NCI-H82 treated with DMSO at 0.1 percent for 48 hours (cell line): ENCODE results near the gene DNAH17.

Experiments used
- DNase-seq: peaks from one replicate; lab custom pipeline; 2025; ENCODE audit not compliant: unreplicated experiment; lab: John Stamatoyannopoulos, UW

DNAH17 gene

DNA sequence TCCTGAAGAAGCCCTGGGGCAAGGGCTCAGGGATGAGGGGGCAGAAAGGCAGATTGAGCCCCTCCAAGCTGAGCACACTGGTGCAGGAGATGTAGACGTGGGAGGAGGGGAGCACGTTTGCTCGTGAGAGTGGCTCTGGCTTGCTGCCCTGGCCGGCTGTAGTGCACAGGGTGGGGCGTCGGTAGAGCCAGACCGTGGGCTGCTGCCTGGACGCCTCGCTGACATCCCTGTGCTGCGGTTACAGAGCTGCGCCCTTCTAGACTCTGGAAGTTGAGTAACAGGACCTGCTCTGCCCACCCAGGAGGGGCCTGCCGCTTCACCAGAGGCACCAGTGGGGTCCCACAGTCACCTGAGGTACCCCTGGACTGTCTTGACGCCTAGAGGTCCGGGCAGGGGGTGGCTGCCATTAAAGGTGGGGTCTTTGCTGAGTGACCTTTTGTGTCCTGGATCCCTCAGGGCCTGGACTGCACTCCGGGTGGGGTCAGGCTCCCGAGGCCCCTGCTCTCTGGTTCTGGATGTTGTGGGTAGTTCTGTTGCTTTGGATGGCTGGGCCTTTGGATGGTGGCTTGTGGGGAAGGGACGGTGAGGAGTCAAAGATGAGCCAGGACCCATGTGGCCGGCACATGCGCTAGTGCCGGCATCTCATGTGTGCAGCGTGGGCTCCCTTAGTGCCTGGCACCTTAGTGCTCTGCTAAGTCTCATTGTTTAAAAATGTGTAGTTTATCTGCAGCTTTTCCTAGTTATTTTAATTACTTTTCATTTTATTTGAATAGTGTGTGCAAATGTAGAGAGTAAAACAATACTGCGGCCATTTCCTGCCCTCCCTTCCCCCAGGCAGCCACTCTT, 157.0 kb downstream of the DNAH17 start:
- no peak for DNase-seq

DNA sequence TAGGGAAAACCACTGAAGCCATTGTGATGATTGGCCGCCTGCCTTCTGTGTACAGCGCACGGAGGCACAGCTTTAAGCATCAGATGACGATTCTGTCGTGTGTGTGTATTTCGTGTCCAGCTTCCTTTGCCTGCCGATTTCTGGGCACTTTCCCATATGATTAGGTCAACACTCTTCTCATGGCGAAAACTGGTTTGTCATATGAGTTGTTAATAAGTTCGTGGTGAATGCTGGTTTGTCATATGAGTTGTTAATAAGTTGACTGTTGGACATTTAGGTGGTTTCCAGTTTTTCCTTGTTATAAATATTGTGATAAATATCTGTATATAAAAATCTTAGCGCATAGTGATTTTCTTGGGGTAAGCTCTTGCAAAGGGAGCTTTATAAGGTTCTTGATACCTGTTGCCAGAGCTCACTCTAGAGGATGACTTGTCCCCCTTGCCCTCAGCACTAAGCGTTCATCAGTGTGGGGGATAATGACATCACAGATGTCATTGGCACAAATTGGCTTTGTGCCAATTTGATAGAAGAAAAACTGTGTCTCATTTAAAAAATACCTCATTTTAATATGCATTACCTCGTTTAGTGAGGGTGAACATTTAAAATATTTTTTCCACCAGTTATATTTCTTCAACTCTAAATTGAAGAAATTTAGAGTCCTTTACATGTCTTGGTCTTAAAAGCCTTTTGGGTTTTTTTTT, 158.7 kb downstream of the DNAH17 start:
- DNase-seq = no peak

DNA sequence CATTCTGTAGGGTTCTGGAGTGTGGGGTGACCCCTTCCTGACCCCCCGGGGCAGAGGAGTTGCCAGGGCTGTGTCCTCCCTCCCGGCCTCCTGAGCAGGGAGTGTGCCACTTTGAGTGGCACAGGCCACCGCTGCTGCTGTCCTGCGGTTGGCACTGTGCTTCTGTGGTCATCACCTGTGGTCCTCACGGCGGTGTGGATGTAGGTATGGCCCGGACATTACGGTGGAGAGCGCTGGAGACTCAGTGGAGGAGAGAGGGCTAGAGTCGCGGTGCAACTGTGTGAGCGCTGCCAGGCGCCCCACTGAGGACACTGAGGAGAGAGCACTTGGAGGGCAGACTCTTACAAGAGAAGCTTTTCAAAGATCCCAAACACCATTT, 159.7 kb downstream of the DNAH17 start:
- DNase-seq = no peak

DNA sequence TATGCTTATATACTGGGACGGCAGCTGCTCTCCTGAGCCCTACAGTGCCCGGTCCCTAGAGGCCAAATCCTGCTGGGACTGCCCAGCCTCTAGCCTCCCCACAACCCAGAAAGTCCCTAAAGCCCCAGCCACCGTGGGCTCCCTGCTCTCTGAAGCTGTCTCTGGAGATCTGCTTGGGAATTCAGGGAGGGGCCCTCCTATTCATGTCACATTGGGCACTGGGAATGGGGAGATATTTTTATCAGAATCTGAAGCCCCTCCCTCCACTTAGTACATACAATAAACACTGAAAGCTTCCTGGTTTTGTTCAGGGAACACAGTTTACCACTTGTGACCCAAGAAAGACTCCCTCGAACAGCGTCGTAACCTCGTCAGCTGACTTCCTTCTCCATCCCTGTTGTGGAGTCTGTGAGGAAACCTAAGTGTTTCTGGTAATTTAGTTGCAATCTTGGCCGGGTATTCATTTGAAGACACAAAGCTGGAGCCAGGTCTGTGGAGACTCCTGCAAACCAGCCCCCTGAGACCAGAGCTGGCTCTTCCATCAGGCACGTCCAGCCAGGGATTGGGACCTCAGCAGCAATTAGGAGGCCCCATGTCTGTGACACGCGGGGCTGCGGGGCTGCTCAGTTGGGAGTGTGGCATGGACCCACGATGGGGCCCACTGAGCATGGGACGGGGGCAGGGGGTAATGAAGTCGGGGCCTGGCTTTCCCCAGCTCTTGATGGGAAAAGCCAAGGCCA, 160.2 kb downstream of the DNAH17 start:
- DNase-seq = no peak

DNA sequence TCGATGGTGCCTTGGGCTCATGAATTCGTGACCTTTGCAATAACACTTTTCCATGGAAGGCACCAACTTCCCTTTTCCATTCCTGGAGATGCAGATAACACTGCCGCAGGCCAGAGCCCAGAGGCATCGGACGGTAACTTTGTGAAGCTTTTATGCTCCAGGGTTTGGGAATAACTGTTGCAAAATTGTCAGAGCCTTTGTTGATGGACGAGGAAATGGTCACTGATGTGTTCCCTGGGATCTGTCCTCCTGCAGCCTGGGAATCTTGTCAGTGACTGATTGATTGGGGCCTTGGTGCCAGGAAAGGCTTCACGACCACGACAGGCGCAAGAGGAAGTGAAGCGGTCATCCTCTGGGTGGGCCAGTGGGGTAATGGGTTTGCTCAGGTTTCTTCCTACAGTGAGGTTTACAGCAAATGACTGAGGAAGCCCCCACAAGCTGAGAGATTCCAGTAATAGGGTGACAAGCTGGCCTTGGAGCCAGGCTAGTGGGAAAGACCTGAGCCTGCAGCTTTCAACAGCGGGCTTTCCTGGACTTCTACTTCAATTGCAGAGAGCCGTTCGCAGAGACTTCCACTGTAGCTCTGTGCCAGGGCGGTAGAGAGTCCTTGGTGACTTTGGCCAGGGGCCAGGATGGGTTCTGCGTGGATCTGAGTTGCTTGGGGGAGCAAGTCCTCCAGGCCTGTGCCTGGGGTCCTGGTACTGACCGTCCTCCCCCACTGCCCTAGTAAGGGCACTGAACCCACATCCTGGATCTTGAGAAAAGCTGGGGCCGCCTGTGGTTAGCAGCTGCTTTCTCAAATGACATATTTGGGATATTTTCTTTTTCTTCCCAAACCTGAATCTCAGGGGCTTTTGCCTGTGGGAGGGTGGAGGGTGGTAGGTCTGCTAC, 161.1 kb downstream of the DNAH17 start:
- no peak for DNase-seq

DNA sequence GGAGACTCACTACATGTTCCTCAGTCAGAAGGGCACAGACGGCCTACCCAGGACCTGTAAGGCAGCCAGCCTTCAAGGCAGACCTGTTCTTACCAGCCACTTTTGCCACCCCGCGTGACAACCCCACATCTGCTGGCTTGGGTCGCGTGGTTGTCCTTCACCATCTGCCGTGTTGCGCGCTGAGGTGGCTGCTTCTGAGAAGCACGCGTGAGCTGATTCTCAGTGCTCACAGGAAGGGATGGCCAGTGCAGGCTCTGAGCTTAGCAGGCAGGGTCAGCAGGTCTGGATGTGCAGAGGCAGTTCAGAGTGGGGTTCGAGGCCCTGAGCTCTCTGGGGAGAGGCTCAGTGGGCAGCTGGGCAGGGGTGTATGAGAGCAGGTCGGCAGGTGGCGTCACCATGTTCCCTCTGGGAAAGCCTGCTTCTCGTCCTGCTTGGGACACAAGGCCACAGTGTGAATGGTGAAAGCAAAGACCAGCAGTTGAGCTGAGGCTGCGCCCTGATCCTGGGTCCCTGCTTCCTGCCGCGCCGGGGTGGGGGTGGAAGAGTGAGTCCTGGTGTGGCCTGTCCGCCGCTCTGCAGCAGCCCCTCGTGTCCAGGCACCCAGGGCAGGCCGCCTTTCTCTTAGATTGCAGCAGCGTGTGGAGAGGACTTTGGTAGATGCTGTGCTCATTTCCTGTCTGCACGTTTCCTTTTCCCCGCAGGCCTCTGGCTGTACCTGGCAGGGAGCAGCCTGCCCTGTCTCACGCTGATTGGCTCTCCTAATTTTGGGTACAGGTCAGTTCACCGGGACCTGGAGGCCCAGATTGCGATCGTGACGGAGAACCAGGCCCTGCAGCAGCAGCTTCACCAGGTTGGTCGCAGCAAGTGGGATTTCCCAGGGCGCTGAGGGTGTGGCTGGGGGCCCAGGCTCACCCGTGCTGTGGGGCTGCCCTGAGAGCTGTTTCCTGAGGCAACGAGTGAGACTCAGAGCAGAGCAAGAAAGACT, 162.7 kb downstream of the DNAH17 start:
- DNase-seq = no peak

DNA sequence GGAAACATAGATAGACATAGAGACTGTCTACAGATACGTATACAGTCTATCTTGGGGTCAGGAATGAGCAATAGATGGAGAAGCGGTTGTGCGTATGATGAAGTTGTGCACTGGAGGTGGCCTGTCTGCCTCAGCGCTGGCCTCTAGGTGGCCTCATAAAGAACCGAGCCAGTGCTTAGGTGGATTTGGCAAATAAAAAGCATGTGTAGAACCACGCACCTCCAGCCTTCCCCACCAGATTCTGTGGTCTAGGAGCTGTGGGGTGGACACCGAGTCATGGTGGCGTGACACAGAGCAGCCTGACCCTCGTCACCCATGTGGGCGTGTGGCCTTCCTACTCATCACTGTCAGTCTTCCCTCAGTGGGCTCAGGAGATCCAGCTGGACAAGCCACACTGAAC, 164.8 kb downstream of the DNAH17 start:
- DNase-seq = no peak

DNA sequence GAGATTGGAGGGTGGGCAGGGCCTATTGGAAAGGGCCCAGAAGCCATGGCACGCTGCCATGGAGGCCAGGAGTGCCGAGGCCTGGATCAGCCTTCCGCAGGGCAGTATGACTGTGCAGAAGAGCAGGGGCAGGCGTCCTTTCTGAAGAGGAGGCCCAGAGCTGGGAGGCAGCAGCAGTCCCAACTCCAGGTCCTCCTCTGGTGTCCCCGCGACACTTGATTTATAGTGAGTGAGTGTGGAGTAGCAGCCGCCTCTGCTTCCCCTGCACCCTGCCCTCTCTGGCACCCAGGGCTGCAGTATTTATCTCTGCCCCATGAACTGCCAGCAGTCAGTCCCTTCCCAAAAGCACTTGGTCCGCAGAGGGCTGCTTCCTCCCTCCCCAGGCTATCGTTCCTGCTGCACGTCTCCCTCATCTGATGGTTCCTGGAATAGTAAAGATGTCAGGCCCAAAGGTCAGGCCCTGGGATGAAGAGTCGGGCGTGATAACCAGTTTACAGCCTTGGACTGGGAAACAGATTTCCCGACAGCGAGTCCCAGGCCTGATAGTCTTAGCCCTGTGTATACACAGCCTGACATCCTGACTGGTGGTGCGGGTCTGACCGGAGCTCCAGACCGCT, 165.8 kb downstream of the DNAH17 start:
- DNase-seq = no peak

DNA sequence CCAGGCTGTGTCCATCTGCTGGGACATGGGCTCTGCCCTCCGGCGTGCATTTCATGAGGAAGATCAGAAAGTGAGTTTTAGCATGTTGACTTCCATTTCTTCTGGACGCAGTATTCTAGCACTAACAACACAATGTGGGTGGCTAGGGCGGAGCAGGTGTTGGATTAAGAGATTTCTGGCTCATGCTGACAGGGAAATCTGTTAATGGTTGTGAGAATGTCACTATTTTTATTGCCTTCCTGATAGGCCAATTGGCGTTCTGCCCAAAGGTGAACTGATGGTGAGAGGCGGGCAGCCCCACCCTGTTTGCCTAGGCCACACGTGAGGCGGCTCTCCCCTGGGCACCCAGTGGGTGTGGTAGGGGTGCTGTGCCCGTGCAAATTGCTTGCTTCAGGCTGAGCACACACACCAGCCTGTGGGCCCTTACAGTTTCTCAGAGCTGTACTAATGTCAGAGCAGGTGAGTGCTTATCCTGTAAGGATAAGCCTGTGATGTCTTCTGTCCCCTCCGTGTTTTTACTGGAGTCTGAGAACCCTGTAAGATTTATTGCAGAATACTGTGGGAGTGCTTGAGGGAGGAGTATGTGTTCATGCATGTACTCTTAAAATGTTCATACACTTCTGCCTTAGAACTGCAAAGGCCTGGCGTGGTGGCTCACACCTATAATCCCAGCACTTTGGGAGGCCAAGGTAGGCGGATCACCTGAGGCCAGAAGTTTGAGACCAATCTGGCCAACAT, 167.8 kb downstream of the DNAH17 start:
- DNase-seq = no peak

DNA sequence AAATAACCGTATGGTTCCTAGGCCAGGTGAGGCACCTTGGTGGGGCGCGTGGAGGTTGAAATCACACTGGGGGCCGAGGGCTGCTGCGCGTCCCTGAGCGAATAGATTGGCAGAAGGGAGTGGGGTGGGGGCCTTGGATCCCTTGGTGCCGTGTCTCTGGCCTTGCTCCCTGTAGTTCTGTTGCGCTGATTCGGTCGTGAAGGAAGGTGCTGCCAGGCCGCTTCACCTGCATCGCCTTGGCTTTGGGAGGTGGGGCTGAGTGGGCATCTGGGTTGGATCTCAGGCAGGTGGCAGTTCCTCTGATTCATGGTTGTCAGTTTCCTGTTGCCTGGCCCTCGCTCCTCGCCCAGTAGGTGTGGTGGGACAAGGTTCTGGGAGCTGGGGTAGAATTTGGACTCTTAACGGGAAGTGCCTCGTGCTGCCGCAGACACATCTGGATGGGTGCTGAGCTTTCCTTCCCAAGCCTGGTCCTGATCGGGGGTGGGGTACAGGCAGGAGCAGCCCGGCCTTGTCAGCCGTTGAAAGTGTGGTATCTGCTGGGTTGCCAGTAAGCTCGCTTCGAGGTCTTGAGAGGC, 168.6 kb downstream of the DNAH17 start:
- DNase-seq = no peak

DNA sequence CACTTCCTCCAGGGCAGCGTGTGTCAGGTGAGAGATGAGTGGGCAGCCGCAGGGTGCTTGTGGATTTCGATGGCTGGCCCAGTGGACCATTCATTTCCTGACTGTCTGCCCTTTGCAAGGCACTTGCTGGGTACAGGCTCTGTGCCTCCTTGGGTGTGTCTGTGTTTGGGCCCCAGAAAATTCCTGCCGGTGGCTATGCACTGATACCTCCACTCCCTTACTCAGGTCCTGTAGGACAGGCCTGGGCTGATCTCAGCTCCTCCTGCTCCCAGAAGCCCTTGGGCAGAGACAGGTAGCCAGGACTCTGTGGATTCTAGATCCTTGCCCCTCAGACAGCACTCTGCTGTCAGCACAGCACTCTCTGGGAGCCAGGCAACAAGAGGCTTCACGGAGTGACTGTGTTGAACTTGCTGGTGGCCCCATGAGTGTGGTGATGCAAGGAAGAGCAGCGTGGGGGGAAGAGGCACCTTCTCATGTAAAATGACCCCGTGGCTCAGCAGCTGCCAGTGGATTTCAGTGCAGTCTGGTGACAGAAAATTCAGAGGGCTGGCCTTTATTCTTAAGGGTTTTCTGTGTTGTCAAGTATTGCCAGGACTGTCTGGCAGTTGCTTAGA, 169.7 kb downstream of the DNAH17 start:
- DNase-seq = no peak

DNA sequence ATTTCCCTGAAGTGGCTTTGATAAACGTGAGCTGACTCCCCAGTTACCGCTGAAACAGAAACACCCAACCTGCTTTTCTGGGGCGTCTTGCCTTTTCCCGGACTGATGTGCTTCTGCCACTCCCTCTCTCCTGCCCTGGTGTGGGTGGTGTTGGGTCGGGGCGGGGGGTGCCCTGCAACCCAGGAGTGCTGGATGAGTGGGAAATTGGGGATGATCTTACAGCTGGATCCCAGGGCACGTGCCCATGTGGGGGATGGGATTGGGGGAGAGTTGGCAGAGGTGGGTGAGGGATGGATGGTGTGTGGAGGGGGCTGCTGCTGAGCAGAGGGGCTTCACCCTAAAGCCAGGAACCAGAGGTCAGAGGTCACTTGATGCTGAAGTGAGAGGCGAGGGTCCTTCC, 170.3 kb downstream of the DNAH17 start:
- no peak for DNase-seq

DNA sequence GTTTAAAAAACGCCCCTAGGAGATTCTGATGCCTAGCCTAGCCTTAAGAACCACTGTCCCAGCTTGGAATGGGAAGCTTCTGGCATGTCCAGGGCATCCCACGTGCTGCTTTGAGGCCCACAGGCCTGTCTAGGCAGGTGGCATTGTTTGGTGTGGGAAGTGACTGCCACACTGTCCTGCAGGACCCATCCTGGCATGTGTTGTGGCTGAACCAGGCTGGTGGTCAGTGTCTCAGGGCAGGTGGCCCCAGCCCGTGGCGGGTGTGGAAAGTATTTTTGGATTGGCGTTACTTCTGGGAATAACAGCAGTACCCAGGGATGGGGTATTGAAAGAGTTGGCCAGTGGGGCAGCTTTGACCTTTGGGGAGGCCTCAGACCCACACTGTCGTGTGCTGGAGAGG, 170.8 kb downstream of the DNAH17 start:
- DNase-seq = no peak

DNA sequence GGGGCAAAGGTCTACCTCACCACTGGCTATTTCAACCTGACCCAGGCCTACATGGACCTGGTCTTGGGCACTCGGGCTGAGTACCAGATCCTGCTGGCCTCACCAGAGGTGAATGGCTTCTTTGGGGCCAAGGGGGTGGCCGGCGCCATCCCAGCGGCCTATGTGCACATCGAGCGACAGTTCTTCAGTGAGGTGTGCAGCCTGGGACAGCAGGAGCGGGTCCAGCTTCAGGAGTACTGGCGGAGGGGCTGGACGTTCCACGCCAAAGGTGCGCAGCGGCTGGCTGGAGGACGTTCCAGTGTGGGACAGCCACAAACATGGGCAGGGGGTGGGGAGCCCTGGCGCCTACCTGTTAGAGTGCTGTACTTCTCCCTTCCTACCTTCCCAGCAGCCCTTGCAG, 173.4 kb downstream of the DNAH17 start:
- no peak for DNase-seq

DNA sequence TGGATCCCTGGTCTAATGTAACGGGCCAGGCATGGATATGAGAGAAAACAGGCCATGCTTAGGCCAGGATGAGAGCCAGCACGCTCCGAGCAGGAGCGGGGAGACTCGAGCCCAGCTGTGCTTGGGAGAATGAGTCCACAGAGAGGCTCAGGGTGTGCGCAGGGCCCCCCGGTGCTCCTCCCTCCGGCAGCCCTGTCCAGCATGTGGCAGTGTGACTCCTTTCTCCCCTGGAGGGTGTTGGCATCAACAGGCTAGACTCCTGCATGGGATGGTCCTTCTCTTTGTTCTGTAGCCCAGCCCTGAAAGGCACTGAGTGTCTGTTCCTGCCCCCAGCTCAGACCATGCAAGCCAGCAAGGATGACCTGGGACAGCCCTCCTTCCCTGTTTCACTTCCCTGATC, 175.3 kb downstream of the DNAH17 start:
- no peak for DNase-seq

DNA sequence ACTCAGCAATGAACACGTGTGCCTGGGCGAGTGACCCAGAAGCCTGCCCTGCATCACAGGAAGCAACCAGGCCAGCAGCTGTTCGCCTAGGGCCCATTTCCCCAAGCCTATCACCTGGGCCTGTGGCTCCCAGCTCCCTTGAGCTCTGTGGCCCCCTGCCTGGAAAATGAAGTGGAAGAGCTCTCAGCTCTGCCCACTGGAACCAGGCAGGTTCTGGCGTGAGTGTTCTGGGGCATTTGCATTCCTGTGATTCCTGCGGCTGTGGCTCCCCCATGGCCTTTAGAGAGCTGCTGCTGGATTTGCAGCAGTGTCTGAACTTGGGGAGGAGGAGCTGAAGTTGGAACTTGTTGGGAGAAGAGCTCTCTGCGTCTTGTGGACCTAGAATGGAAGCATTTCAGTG, 175.9 kb downstream of the DNAH17 start:
- no peak for DNase-seq

DNA sequence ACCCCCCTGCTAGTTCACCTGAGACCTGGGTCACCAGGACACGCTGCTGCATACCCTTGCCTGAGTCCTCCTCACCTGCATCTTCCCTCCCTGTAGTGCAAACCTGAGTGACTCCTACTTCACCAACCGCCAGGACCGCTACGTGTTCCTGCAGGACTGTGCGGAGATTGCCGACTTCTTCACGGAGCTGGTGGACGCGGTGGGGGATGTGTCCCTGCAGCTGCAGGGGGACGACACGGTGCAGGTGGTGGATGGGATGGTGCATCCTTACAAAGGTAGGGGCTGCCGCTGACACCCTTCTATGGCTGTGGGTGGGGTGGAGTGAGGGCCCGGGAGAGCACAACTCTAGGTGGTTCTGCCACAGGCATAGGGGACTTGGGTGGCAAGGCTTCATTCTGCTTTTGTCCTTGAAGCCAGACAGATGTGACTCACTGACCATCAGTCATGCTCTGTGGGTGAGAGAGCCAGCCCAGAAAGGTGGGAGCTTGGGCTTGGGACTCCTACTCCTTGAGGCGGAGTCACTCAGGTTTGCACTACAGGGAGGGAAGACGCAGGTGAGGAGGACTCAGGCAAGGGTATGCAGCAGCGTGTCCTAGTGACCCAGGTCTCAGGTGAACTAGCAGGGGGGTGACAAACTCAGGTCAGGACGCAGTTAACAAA, 176.5 kb downstream of the DNAH17 start:
- DNase-seq = no peak
